ENCODE measurements around the gene MYPN. TPM values are rescaled to one million over a fixed set of nuclear protein-coding genes. Genes with fewer than 3 reads are reported as not detected.

The MYPN gene
- total RNA-seq, 1 donor from 2014 or later, result 1.4 TPM

Other genes with a start within 250 kb of the MYPN start
- 20.0 TPM for gene SIRT1, start 224.8 kb upstream of the MYPN start, total RNA-seq (ENCODE audit: insufficient read depth, low replicate concordance)
- 102 TPM for gene HERC4, start 34.2 kb upstream of the MYPN start, total RNA-seq (ENCODE audit: insufficient read depth, low replicate concordance)
- not detected for gene ATOH7, start 122.6 kb downstream of the MYPN start, total RNA-seq (ENCODE audit: insufficient read depth, low replicate concordance)
- 19.0 TPM for gene HNRNPH3, start 222.6 kb downstream of the MYPN start, total RNA-seq (ENCODE audit: insufficient read depth, low replicate concordance)
- gene PBLD, start 223.4 kb downstream of the MYPN start, total RNA-seq (ENCODE audit: insufficient read depth, low replicate concordance), result 8.9 TPM

All from umbilical cord (tissue), 1 donor.